ENCODE data around the gene ENTHD1. TPM values are rescaled to one million over a fixed set of nuclear protein-coding genes. Genes with fewer than 3 reads are reported as not detected.

Gene ENTHD1
- total RNA-seq, 1 experiment from 2014 or later: not detected

GRCh38 chr22:39724390-39724789 lies 169.2 kb downstream of the ENTHD1 start:
- DNase-seq (ENCODE audit: low spot score): no peak
- in situ Hi-C loops (cut with HindIII; ENCODE audit: low sequenced_read_pairs): no loop called here

GRCh38 chr22:39723899-39724351 lies 169.6 kb downstream of the ENTHD1 start:
- in situ Hi-C loops (cut with HindIII; ENCODE audit: low sequenced_read_pairs): no loop called here
- no peak for DNase-seq (ENCODE audit: low spot score)

DNA sequence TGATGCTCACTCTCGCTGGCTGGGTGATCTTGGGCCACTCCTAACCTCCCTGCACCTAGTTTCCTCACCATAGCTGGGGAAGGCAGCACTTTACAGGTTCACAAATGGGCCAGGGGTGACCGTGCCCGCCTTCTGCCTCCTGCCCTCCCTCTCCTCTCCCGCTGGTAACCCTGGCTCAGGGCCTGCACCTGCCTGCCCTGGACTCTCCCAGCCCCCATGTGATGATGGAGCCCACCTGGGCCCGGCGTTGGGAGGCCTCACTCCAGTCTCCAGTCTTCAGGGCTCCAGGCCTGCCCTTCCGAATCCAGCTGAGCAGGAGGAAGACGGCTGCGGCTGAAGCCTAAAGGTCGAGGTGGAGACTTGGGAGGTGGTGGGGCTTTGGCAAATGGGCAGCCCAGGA lies 170.1 kb downstream of the ENTHD1 start:
- no peak for DNase-seq (ENCODE audit: low spot score)
- in situ Hi-C loops (cut with HindIII; ENCODE audit: low sequenced_read_pairs): no loop called here

DNA sequence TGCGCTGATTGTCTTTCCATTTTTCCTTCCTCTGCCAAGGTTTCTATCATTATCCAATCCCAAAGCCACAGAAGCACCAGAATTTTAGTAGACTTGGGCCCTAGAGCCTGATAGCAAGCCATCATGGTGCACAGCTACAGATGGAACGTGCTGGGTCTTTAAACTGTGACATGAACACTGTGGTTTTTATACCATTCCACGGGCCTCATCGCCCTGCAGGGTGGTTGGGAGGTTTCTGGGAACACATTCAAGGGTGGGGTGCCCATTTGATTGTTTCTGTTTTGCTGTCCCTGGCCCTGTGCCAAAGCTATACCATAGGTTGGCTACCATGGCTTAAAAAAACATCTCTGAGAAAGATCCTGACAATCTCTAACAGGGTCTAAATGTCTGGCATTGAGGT lies 171.1 kb downstream of the ENTHD1 start:
- in situ Hi-C loops (cut with HindIII; ENCODE audit: low sequenced_read_pairs): no loop called here

GRCh38 chr22:39722032-39722325 lies 171.6 kb downstream of the ENTHD1 start:
- in situ Hi-C loops (cut with HindIII; ENCODE audit: low sequenced_read_pairs): no loop called here
- no peak for DNase-seq (ENCODE audit: low spot score)

More for the DNA sequence above, 171.1 kb downstream of the ENTHD1 start:
- no peak for DNase-seq (ENCODE audit: low spot score)

GRCh38 chr22:39721206-39722031 lies 172.1 kb downstream of the ENTHD1 start:
- DNase-seq (ENCODE audit: low spot score): peak; percentile 29
- in situ Hi-C loops (cut with HindIII; ENCODE audit: low sequenced_read_pairs): no loop called here

- in situ Hi-C loops (cut with HindIII; ENCODE audit: low sequenced_read_pairs): no loop called here
- no peak for DNase-seq (ENCODE audit: low spot score)
Observed at GRCh38 chr22:39719559-39720450, 173.8 kb downstream of the ENTHD1 start.

GRCh38 chr22:39718921-39719475 lies 174.6 kb downstream of the ENTHD1 start:
- in situ Hi-C loops (cut with HindIII; ENCODE audit: low sequenced_read_pairs): no loop called here
- no peak for DNase-seq (ENCODE audit: low spot score)

GRCh38 chr22:39718206-39718605 lies 175.4 kb downstream of the ENTHD1 start:
- in situ Hi-C loops (cut with HindIII; ENCODE audit: low sequenced_read_pairs): no loop called here
- no peak for DNase-seq (ENCODE audit: low spot score)

DNA sequence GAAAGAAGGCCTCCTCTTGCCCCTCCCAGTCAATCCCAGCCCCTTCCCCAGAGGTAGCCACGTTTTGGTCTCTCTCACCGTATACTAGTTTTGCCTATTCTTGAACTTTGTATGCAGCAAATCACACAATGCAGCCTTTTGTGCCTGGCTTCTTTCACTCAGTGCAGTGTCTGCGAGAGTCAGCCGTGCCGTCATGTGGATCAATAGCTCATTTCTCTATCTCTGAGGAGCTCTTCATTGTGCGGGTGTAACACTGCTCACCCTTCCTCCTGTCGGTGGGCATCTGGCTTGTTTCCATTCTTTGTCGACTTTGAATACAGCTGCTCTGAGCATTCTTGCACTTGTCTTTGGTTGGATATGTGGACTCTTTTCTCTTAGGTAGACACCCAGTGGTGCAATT lies 176.5 kb downstream of the ENTHD1 start:
- in situ Hi-C loops (cut with HindIII; ENCODE audit: low sequenced_read_pairs): no loop called here
- no peak for DNase-seq (ENCODE audit: low spot score)

GRCh38 chr22:39716534-39716933 lies 177.0 kb downstream of the ENTHD1 start:
- in situ Hi-C loops (cut with HindIII; ENCODE audit: low sequenced_read_pairs): no loop called here

DNA sequence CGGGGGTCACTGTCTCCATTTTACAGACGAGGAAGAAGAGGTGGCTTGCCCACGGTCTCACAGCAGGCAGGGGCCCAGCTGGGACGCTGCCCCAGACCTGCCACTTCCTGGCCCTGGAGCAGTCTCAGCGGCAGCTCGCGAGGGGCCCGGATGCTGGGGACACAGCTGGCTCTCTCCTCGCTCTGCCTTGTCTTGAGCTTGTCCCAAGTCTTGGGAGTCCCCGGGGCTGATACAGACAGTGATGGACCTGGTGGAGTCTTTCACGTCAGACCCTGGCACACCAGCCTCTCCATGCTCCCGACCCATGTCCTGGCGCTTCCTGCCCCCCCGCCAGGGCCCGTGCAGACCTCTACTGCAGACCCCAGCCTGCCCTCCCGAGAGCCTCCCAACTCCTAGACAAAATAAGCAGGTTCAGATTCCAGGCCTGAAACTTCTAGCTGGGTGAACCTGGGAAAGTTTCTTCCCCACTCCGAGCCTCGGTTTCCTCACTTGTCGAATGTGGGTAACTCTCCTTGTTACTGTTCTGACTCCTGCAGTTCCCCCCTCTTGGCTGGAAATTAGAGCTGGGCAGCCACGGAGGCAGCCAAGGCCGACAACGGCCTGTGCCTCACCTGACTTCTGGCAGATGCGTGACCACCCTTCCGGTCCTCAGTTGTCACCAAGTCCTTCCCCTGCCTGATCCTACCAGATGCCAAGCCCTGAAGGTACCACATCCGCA lies 177.6 kb downstream of the ENTHD1 start:
- DNase-seq (ENCODE audit: low spot score): no peak

More at GRCh38 chr22:39716534-39716933, 177.0 kb downstream of the ENTHD1 start:
- no peak for DNase-seq (ENCODE audit: low spot score)

GRCh38 chr22:39714321-39714720 lies 179.2 kb downstream of the ENTHD1 start:
- no peak for DNase-seq (ENCODE audit: low spot score)
- in situ Hi-C loops (cut with HindIII; ENCODE audit: low sequenced_read_pairs): no loop called here

More for the DNA sequence above, 177.6 kb downstream of the ENTHD1 start:
- in situ Hi-C loops (cut with HindIII; ENCODE audit: low sequenced_read_pairs): no loop called here

GRCh38 chr22:39713799-39714290 lies 179.7 kb downstream of the ENTHD1 start:
- DNase-seq (ENCODE audit: low spot score): no peak
- in situ Hi-C loops (cut with HindIII; ENCODE audit: low sequenced_read_pairs): no loop called here

- no peak for DNase-seq (ENCODE audit: low spot score)
- in situ Hi-C loops (cut with HindIII; ENCODE audit: low sequenced_read_pairs): no loop called here
Observed at GRCh38 chr22:39712751-39713525, 180.6 kb downstream of the ENTHD1 start.

DNA sequence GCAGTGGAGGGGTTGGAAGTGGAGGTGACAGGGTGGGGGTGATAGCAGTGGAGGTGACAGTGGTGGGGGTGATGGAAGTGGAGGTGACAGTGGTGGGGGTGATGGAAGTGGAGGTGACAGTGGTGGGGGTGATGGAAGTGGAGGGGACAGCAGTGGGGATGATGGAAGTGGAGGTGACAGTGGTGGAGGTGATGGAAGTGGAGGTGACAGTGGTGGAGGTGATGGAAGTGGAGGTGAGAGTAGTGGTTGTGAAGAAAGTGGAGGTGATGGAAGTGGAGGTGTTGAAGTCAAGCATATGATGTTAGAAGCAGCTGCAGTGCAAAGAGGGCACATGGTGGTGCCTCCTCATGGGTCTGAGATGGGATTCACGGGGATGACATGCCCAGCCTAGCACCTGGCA lies 181.5 kb downstream of the ENTHD1 start:
- no peak for DNase-seq (ENCODE audit: low spot score)
- in situ Hi-C loops (cut with HindIII; ENCODE audit: low sequenced_read_pairs): no loop called here

- in situ Hi-C loops (cut with HindIII; ENCODE audit: low sequenced_read_pairs): no loop called here
- no peak for DNase-seq (ENCODE audit: low spot score)
Observed at GRCh38 chr22:39710380-39711150, 183.0 kb downstream of the ENTHD1 start.

- in situ Hi-C loops (cut with HindIII; ENCODE audit: low sequenced_read_pairs): no loop called here
- no peak for DNase-seq (ENCODE audit: low spot score)
Observed at GRCh38 chr22:39707816-39708215, 185.7 kb downstream of the ENTHD1 start.
